Measurements from ENCODE around the gene DIPK1B. TPM values are rescaled to one million over a fixed set of nuclear protein-coding genes. Genes with fewer than 3 reads are reported as not detected.

DIPK1B gene
- polyA plus RNA-seq, 1 of the 3 experiments (the other 2 are of a cell fraction) = 24.5 TPM

- CTCF ChIA-PET = interaction anchor here (3.2 kb wide), 1 partner anchor 46 kb away, joined by 8 read pairs; no protein-coding TSS in a partner anchor
- no peak overlapping the region for H3K4me2 ChIP-seq
- no peak overlapping the region for H3K9ac ChIP-seq
- no peaks in the 10 kb centered on the region for H3K36me3 ChIP-seq (replicated peaks in 1 of 2; ENCODE audit: control insufficient read depth in 1 of 2, insufficient read depth in 2 of 2, low read length in 1 of 2)
- H3F3A ChIP-seq (replicated peaks; ENCODE audit: insufficient read depth) = no peaks in the 10 kb centered on the region
- H3K79me2 ChIP-seq (ENCODE audit: insufficient read depth) = no peaks in the 10 kb centered on the region
- DNase-seq = no peak
- H3K9me3 ChIP-seq = no peaks in the 10 kb centered on the region
- H3K4me1 ChIP-seq (ENCODE audit: control insufficient read depth in 1 of 2, insufficient read depth in 2 of 2, low read depth in 1 of 2, low read length in 1 of 2) = peaks cover 0 to 30% of the 10 kb centered on the region in 2 experiments; a peak in 1 of 4 replicates
- TF ChIP-seq RFX5 (IDR thresholded peaks at IDR 0.05; ENCODE audit: low read length) (no peak), IRF3 (IDR thresholded peaks at IDR 0.05; ENCODE audit: low read depth, low read length) (no peak), NFIC (IDR thresholded peaks at IDR 0.05; ENCODE audit: borderline replicate concordance) (no peak)
- H3K4me3 ChIP-seq (ENCODE audit: low read depth in 2 of 2, low read length in 1 of 2) = no peak overlapping the region
- WGBS (ENCODE audit: low lambda C conversion rate) = 94% methylated on average over 15 of the region's 46 CpGs
- H4K20me1 ChIP-seq (ENCODE audit: insufficient read depth) = no peaks in the 10 kb centered on the region
- H3K9me2 ChIP-seq = no peaks in the 10 kb centered on the region
- H2AFZ ChIP-seq (ENCODE audit: low read depth) = no peak overlapping the region
- no peak overlapping the region for H3K27ac ChIP-seq (ENCODE audit: low read depth in 2 of 2, low read length in 1 of 2)
- H3K27me3 ChIP-seq (ENCODE audit: insufficient read depth) = no peaks in the 10 kb centered on the region
- POLR2A ChIA-PET = no interaction called here
These were observed 19.9 kb upstream of the DIPK1B start for GRCh38 chr9:136692185-136693134.

GRCh38 chr9:136693135-136693489 lies 19.3 kb upstream of the DIPK1B start:
- no peak for TF ChIP-seq TAF1 (IDR thresholded peaks at IDR 0.05; ENCODE audit: borderline replicate concordance, low read depth, low read length)
- no peak for TF ChIP-seq TCF12 (IDR thresholded peaks at IDR 0.05)
- no peak for TF ChIP-seq RFX5 (IDR thresholded peaks at IDR 0.05; ENCODE audit: low read length)
- TF ChIP-seq NFIC (IDR thresholded peaks at IDR 0.05; ENCODE audit: borderline replicate concordance) = no peak
- no peak for TF ChIP-seq NRF1 (IDR thresholded peaks at IDR 0.05; ENCODE audit: low read depth, low read length)

GRCh38 chr9:136693490-136694162 lies 18.7 kb upstream of the DIPK1B start:
- DNase-seq = no peak
- H3K9me3 ChIP-seq = no peaks in the 10 kb centered on the region
- H3K4me1 ChIP-seq (ENCODE audit: control insufficient read depth in 1 of 2, insufficient read depth in 2 of 2, low read depth in 1 of 2, low read length in 1 of 2) = peaks cover 0 to 27% of the 10 kb centered on the region in 2 experiments; a peak in 1 of 4 replicates
- H3K4me3 ChIP-seq (ENCODE audit: low read depth in 2 of 2, low read length in 1 of 2) = no peak overlapping the region
- no peaks in the 10 kb centered on the region for H4K20me1 ChIP-seq (ENCODE audit: insufficient read depth)
- H2AFZ ChIP-seq (ENCODE audit: low read depth) = no peak overlapping the region
- H3F3A ChIP-seq (replicated peaks; ENCODE audit: insufficient read depth) = no peaks in the 10 kb centered on the region
- ChIA-PET CTCF (interaction anchor here (0.9 to 3.2 kb wide), 5 partner anchors 9 to 205 kb away, joined by 3 to 8 read pairs (median 5); no protein-coding TSS in a partner anchor), POLR2A (no interaction called here)
- 86% methylated on average over 5 of the region's 15 CpGs for WGBS (ENCODE audit: low lambda C conversion rate)
- no peaks in the 10 kb centered on the region for H3K36me3 ChIP-seq (replicated peaks in 1 of 2; ENCODE audit: control insufficient read depth in 1 of 2, insufficient read depth in 2 of 2, low read length in 1 of 2)
- no peaks in the 10 kb centered on the region for H3K27me3 ChIP-seq (ENCODE audit: insufficient read depth)
- no peaks in the 10 kb centered on the region for H3K79me2 ChIP-seq (ENCODE audit: insufficient read depth)
- H3K4me2 ChIP-seq = no peak overlapping the region
- no peaks in the 10 kb centered on the region for H3K9me2 ChIP-seq
- no peak overlapping the region; a peak in 1 of 4 replicates for H3K27ac ChIP-seq (ENCODE audit: low read depth in 2 of 2, low read length in 1 of 2)
- H3K9ac ChIP-seq = no peak overlapping the region
- TF ChIP-seq FOSL2 (IDR thresholded peaks at IDR 0.05; ENCODE audit: borderline replicate concordance, low read depth) (peak; percentile 39; the same call in 1 of the 2 replicates), CHD2 (IDR thresholded peaks at IDR 0.05; ENCODE audit: low read length, partially characterized antibody) (no peak), YY1 (IDR thresholded peaks at IDR 0.05; ENCODE audit: low read depth) (no peak)

More at GRCh38 chr9:136693135-136693489, 19.3 kb upstream of the DIPK1B start:
- ChIA-PET POLR2A (no interaction called here), CTCF (interaction anchor here (3.2 kb wide), 1 partner anchor 47 kb away, joined by 8 read pairs; no protein-coding TSS in a partner anchor)
- no peak overlapping the region for H3K27ac ChIP-seq (ENCODE audit: low read depth in 2 of 2, low read length in 1 of 2)
- no peak overlapping the region for H3K4me3 ChIP-seq (ENCODE audit: low read depth in 2 of 2, low read length in 1 of 2)
- no peaks in the 10 kb centered on the region for H4K20me1 ChIP-seq (ENCODE audit: insufficient read depth)
- no peak overlapping the region for H2AFZ ChIP-seq (ENCODE audit: low read depth)
- H3K9me2 ChIP-seq = no peaks in the 10 kb centered on the region
- H3K4me2 ChIP-seq = no peak overlapping the region
- H3K9me3 ChIP-seq = no peaks in the 10 kb centered on the region
- peaks cover 0 to 27% of the 10 kb centered on the region in 2 experiments; a peak in 1 of 4 replicates for H3K4me1 ChIP-seq (ENCODE audit: control insufficient read depth in 1 of 2, insufficient read depth in 2 of 2, low read depth in 1 of 2, low read length in 1 of 2)
- no peak overlapping the region for H3K9ac ChIP-seq
- WGBS (ENCODE audit: low lambda C conversion rate) = 85% methylated on average over 14 of the region's 14 CpGs
- no peaks in the 10 kb centered on the region for H3K36me3 ChIP-seq (replicated peaks in 1 of 2; ENCODE audit: control insufficient read depth in 1 of 2, insufficient read depth in 2 of 2, low read length in 1 of 2)
- H3K79me2 ChIP-seq (ENCODE audit: insufficient read depth) = no peaks in the 10 kb centered on the region
- DNase-seq = no peak
- no peaks in the 10 kb centered on the region for H3K27me3 ChIP-seq (ENCODE audit: insufficient read depth)
- H3F3A ChIP-seq (replicated peaks; ENCODE audit: insufficient read depth) = no peaks in the 10 kb centered on the region

All from SK-N-SH (cell line).